ENCODE measurements around the gene EIF5. TPM values are rescaled to one million over a fixed set of nuclear protein-coding genes. Genes with fewer than 3 reads are reported as not detected.

The EIF5 gene
- total RNA-seq, 2 donors from 2014 or later = 85.6 to 234 TPM

DNA sequence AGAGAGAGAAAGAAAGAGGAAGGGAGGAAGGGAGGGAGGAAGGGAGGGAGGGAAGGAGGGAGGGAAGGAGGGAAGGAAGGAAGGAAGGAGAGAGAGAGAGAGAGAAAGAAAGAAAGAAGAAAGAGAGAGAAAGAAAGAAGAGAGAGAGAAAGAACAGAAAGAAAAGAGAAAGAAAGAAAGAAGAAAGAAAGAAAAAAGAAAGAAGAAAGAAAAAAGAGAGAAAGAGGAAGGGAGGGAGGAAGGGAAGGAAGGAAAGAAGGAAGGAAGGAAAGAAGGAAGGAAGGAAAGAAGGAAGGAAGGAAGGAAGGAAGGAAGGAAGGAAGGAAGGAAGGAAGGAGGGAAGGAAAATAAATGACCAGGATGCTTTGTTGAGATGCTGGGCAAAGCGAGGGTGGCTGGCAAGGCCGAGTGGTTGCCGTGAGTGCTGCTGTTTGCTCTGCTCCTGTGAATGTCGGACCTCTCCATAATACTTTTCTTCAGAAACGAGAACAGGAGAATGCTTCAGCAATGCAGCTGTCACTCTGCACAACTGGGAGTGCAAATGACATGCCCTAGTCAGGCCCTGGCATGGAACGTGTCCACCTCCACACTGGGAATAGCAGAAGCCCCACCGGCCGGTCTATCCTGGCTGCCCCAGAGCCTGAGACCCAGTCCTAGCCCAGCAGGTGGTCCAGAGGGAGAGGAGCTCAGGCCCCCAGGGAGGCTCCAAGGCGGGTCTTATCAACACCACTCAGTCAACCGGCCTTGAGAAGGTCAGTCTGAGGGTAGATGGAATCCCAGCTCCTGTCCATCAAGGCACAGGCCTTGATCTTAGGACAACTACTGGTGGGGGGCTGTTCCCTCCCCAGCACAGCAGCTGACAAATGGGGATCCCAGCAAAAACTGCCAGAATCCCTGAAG is 25.1 kb upstream of the EIF5 start:
- Histone ChIP-seq H3K4me3 (no peak overlapping the region), H3K9me3 (no peaks in the 10 kb centered on the region), H3K27me3 (no peaks in the 10 kb centered on the region), H3K27ac (no peak overlapping the region), H3K4me1 (no peaks in the 10 kb centered on the region), H3K36me3 (replicated peaks in 1 of 2; ENCODE audit: insufficient read depth in 1 of 2, low read depth in 2 of 2) (no peaks in the 10 kb centered on the region)
- 83 to 89% methylated on average over 8 to 10 of the region's 10 CpGs for WGBS, 2 donors
- ATAC-seq (no peak), DNase-seq (no peak)
- intact Hi-C loops (cut with DNase I) = no loop called here
- TF ChIP-seq, protein P1, sequence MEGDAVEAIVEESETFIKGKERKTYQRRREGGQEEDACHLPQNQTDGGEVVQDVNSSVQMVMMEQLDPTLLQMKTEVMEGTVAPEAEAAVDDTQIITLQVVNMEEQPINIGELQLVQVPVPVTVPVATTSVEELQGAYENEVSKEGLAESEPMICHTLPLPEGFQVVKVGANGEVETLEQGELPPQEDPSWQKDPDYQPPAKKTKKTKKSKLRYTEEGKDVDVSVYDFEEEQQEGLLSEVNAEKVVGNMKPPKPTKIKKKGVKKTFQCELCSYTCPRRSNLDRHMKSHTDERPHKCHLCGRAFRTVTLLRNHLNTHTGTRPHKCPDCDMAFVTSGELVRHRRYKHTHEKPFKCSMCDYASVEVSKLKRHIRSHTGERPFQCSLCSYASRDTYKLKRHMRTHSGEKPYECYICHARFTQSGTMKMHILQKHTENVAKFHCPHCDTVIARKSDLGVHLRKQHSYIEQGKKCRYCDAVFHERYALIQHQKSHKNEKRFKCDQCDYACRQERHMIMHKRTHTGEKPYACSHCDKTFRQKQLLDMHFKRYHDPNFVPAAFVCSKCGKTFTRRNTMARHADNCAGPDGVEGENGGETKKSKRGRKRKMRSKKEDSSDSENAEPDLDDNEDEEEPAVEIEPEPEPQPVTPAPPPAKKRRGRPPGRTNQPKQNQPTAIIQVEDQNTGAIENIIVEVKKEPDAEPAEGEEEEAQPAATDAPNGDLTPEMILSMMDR (IDR thresholded peaks at IDR 0.05) = no peak
- TF ChIP-seq POLR2A (IDR thresholded peaks at IDR 0.05) = no peak

DNA sequence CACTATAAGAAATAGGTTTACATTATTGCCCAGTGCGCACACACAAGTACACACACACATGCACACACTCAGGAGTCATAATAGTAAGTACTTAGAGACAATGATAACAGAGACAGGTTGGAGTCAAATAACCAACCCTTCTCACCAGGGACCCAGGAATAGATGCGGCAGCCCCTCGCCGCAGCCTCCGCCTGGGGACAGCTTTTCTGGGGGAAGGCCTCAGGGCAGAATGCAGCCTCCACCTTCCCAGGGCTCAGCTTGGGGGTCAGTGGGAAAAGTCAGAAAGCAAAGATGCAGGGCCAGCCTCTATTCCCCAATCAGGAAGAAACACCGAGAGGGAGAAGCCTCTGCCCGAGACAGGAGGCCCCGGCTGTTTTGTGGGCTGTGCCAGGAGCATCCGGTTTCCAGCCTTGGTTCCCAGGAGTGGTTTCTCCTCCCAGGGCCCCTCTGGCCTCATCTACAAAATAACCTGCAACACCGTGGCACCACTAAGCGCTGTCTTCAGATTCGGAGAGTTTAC is 23.4 kb upstream of the EIF5 start:
- no peaks in the 10 kb centered on the region for H3K9me3 ChIP-seq
- intact Hi-C loops (cut with DNase I) = no loop called here
- TF ChIP-seq, protein P1 (IDR thresholded peaks at IDR 0.05) = no peak
- no peak for TF ChIP-seq POLR2A (IDR thresholded peaks at IDR 0.05)
- 87 to 89% methylated on average over 11 to 12 of the region's 12 CpGs for WGBS, 2 donors
- peaks cover 10% of the 10 kb centered on the region for H3K4me1 ChIP-seq
- ATAC-seq (no peak), DNase-seq (no peak)
- no peak overlapping the region for H3K4me3 ChIP-seq
- no peaks in the 10 kb centered on the region for H3K36me3 ChIP-seq (replicated peaks in 1 of 2; ENCODE audit: insufficient read depth in 1 of 2, low read depth in 2 of 2)
- H3K27ac ChIP-seq = no peak overlapping the region
- H3K27me3 ChIP-seq = no peaks in the 10 kb centered on the region

DNA sequence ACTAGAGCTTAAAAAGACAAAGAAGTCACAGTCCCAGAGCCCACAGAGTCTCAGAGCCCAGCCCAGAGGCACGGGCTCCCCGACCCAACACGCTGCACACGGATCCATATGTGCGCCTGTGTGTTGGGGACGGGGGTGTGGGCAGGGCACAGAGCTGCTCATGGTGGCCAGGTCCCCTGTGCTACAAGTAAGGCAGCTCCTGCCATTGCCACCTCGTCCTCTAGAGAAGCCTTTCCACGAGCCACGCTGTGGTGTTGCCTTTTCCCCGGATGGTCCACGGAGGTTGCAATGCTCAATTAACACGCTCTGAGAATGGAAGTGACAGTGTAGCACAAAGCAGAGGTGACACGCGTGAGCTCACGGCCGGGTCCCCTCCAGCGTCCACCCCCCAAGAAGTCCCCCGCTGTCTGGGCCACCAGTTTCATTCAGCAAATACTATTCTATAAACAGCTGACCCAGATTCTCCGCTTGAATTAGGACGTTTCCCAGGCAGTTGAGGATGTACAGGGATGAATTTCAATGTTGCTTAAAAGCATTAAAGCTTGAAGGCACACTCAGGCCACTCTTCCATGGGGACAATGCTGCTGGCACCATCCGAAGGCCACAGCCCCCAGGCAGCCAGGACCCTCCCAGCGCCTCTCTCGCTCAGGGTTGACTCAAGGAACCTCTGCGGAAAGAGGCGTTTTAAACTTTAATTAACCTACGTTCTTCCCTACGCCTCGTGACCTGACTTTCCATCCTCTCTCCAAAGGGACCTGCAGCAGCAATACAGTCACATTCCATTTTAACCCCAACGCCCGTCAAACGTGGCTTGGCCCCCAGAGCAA is 22.7 kb upstream of the EIF5 start:
- peaks cover 10% of the 10 kb centered on the region for H3K4me1 ChIP-seq
- WGBS, 2 donors = 82 to 84% methylated on average over 28 to 31 of the region's 31 CpGs
- no peaks in the 10 kb centered on the region for H3K27me3 ChIP-seq
- intact Hi-C loops (cut with DNase I) = no loop called here
- no peak for TF ChIP-seq POLR2A (IDR thresholded peaks at IDR 0.05)
- TF ChIP-seq, protein P1 (IDR thresholded peaks at IDR 0.05) = no peak
- H3K36me3 ChIP-seq (replicated peaks in 1 of 2; ENCODE audit: insufficient read depth in 1 of 2, low read depth in 2 of 2) = no peaks in the 10 kb centered on the region
- no peak overlapping the region for H3K27ac ChIP-seq
- DNase-seq = no peak
- no peak overlapping the region for H3K4me3 ChIP-seq
- ATAC-seq = no peak
- H3K9me3 ChIP-seq = no peaks in the 10 kb centered on the region

GRCh38 chr14:103312006-103312635 is 21.9 kb upstream of the EIF5 start:
- Histone ChIP-seq H3K27ac (no peak overlapping the region), H3K4me3 (no peak overlapping the region), H3K27me3 (no peaks in the 10 kb centered on the region), H3K4me1 (peaks cover 10% of the 10 kb centered on the region), H3K9me3 (no peaks in the 10 kb centered on the region), H3K36me3 (replicated peaks in 1 of 2; ENCODE audit: insufficient read depth in 1 of 2, low read depth in 2 of 2) (no peaks in the 10 kb centered on the region)
- intact Hi-C loops (cut with DNase I) = no loop called here
- no peak for DNase-seq
- ATAC-seq = no peak
- 87 to 95% methylated on average over 4 to 14 of the region's 14 CpGs for WGBS, 2 donors
- TF ChIP-seq, protein P1 (IDR thresholded peaks at IDR 0.05) = no peak
- no peak for TF ChIP-seq POLR2A (IDR thresholded peaks at IDR 0.05)

Measured in body of pancreas (tissue), 4 donors.